Activated T-cell treated with anti-CD3 and anti-CD28 coated beads, Interleukin-2, amount 50 U/mL, for 72 hours (primary cell): ENCODE data around the gene CDHR5. TPM values are rescaled to one million over a fixed set of nuclear protein-coding genes. Genes with fewer than 3 reads are reported as not detected.

Source experiments
- ATAC-seq, 2 donors: fragments of 150-1000 bp; cut with Tn5 transposase; replicated peaks in 1 of 2; 2 replicates each; pipeline ENCODE4 v1.10.0; 2021; ENCODE audit warnings: moderate library complexity in 2 of 2, mild to moderate bottlenecking in 1 of 2
- DNase-seq, 2 donors: peaks; one replicate each; pipeline ENCODE4 v3.0.0; 2021 to 2022; ENCODE audit warnings: mixed read lengths in 1 of 2
- H3K27ac Mint-ChIP-seq: one replicate; pipeline ENCODE4 v1.8.0; 2022; ENCODE audit warnings: mild to moderate bottlenecking, moderate library complexity, mixed read lengths
- H3K27me3 Mint-ChIP-seq: one replicate; pipeline ENCODE4 v1.8.0; 2022; ENCODE audit warnings: low read depth, mixed read lengths
- H3K36me3 Mint-ChIP-seq, 2 donors: one replicate each; pipeline ENCODE4 v1.8.0; 2022; ENCODE audit warnings: mixed read lengths in 2 of 2, mild to moderate bottlenecking in 1 of 2; ENCODE audit not compliant: insufficient read depth in 2 of 2
- H3K4me1 Mint-ChIP-seq: one replicate; pipeline ENCODE4 v1.8.0; 2022; ENCODE audit warnings: low read depth, mixed read lengths
- H3K4me3 Mint-ChIP-seq, 2 donors: one replicate each; pipeline ENCODE4 v1.8.0; 2022; ENCODE audit warnings: mild to moderate bottlenecking in 2 of 2, mixed read lengths in 2 of 2, moderate library complexity in 2 of 2
- H3K9me3 Mint-ChIP-seq, 2 donors: one replicate each; pipeline ENCODE4 v1.8.0; 2022; ENCODE audit warnings: mixed read lengths in 2 of 2
- total RNA-seq, 2 donors: library from RNA; stranded (reverse); gene quantifications; one replicate each; pipeline ENCODE4 v1.2.3, GENCODE V29; 2022

The CDHR5 gene
- total RNA-seq, 2 donors from 2014 or later = 0.09 TPM; not detected in 1

- no peaks in the 10 kb centered on the region for H3K9me3 Mint-ChIP-seq
- H3K27me3 Mint-ChIP-seq = no peaks in the 10 kb centered on the region
- no peak overlapping the region for H3K27ac Mint-ChIP-seq
- peaks cover 4% of the 10 kb centered on the region for H3K4me1 Mint-ChIP-seq
- ATAC-seq (no peak), DNase-seq (no peak)
- H3K36me3 Mint-ChIP-seq = peaks cover 5 to 16% of the 10 kb centered on the region in 2 donors
- H3K4me3 Mint-ChIP-seq = no peak overlapping the region
Measured at GRCh38 chr11:608791-609251, 15.9 kb downstream of the CDHR5 start.

DNA sequence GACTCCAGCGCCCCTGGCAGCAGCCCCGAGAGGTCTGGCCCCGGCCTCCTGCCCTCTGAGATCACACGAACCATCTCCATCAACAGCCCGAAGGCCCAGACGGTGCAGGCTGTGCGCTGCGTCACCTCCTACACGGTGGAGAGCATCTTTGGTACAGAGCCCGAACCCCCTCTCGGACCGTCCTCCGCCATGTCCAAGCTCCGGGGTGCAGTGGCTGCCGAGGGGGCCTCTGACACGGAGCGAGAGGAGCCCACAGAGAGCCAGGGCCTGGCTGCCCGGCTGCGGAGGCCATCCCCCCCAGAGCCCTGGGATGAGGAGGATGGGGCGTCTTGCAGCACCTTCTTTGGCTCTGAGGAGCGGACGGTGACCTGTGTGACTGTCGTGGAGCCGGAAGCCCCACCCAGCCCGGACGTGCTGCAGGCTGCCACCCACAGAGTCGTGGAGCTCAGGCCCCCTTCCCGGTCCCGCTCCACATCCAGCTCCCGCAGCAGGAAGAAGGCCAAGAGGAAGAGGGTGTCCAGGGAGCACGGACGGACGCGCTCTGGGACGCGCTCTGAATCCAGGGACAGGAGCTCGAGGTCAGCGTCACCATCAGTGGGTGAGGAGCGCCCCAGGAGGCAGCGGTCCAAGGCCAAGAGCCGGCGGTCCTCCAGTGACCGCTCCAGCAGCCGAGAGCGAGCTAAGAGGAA, 16.6 kb downstream of the CDHR5 start:
- Mint-ChIP-seq H3K9me3 (no peaks in the 10 kb centered on the region), H3K4me3 (no peak overlapping the region), H3K4me1 (peaks cover 4% of the 10 kb centered on the region), H3K27me3 (no peaks in the 10 kb centered on the region), H3K27ac (peak overlapping the region; percentile 82), H3K36me3 (peaks cover 5 to 14% of the 10 kb centered on the region in 2 donors)
- ATAC-seq (no peak), DNase-seq (no peak)

GRCh38 chr11:607020-607780, 17.6 kb downstream of the CDHR5 start:
- Mint-ChIP-seq H3K4me1 (peaks cover 2% of the 10 kb centered on the region), H3K36me3 (peaks cover 5 to 11% of the 10 kb centered on the region in 2 donors), H3K4me3 (no peak overlapping the region), H3K27me3 (no peaks in the 10 kb centered on the region), H3K9me3 (no peaks in the 10 kb centered on the region), H3K27ac (no peak overlapping the region)
- DNase-seq (no peak), ATAC-seq (no peak)

GRCh38 chr11:606245-606644, 18.5 kb downstream of the CDHR5 start:
- no peaks in the 10 kb centered on the region for H3K9me3 Mint-ChIP-seq
- no peak for ATAC-seq
- H3K4me3 Mint-ChIP-seq = no peak overlapping the region
- no peaks in the 10 kb centered on the region for H3K27me3 Mint-ChIP-seq
- DNase-seq = no peak
- peaks cover 7 to 16% of the 10 kb centered on the region in 2 donors for H3K36me3 Mint-ChIP-seq
- no peak overlapping the region for H3K27ac Mint-ChIP-seq
- no peaks in the 10 kb centered on the region for H3K4me1 Mint-ChIP-seq

GRCh38 chr11:605286-606129, 19.2 kb downstream of the CDHR5 start:
- DNase-seq (no peak), ATAC-seq (no peak)
- Mint-ChIP-seq H3K4me3 (no peak overlapping the region), H3K4me1 (no peaks in the 10 kb centered on the region), H3K27me3 (no peaks in the 10 kb centered on the region), H3K36me3 (peaks cover 5 to 16% of the 10 kb centered on the region in 2 donors), H3K27ac (no peak overlapping the region), H3K9me3 (no peaks in the 10 kb centered on the region)

GRCh38 chr11:603154-603553, 21.6 kb downstream of the CDHR5 start:
- no peak overlapping the region for H3K27ac Mint-ChIP-seq
- no peaks in the 10 kb centered on the region for H3K4me1 Mint-ChIP-seq
- no peaks in the 10 kb centered on the region for H3K27me3 Mint-ChIP-seq
- H3K4me3 Mint-ChIP-seq = no peak overlapping the region
- H3K36me3 Mint-ChIP-seq = peaks cover 7 to 19% of the 10 kb centered on the region in 2 donors
- DNase-seq = no peak
- H3K9me3 Mint-ChIP-seq = no peaks in the 10 kb centered on the region
- no peak for ATAC-seq

- Mint-ChIP-seq H3K4me1 (peaks cover 6% of the 10 kb centered on the region), H3K36me3 (peaks cover 4 to 20% of the 10 kb centered on the region in 2 donors), H3K27me3 (no peaks in the 10 kb centered on the region), H3K4me3 (no peak overlapping the region), H3K27ac (no peak overlapping the region), H3K9me3 (no peaks in the 10 kb centered on the region)
- DNase-seq = no peak
- no peak for ATAC-seq
Measured at GRCh38 chr11:601573-602245, 23.0 kb downstream of the CDHR5 start.

GRCh38 chr11:598005-598680, 26.6 kb downstream of the CDHR5 start:
- ATAC-seq (no peak), DNase-seq (no peak)
- Mint-ChIP-seq H3K27ac (no peak overlapping the region), H3K9me3 (no peaks in the 10 kb centered on the region), H3K36me3 (peaks cover 5 to 28% of the 10 kb centered on the region in 2 donors), H3K4me3 (no peak overlapping the region), H3K4me1 (peaks cover 6% of the 10 kb centered on the region), H3K27me3 (no peaks in the 10 kb centered on the region)

- no peak for DNase-seq
- Mint-ChIP-seq H3K4me3 (no peak overlapping the region), H3K27me3 (no peaks in the 10 kb centered on the region), H3K9me3 (no peaks in the 10 kb centered on the region), H3K4me1 (peaks cover 6% of the 10 kb centered on the region), H3K36me3 (peaks cover 8 to 31% of the 10 kb centered on the region in 2 donors), H3K27ac (no peak overlapping the region)
- ATAC-seq = peak in 1 of 2 donors; percentile 37
Measured at GRCh38 chr11:597166-597725, 27.5 kb downstream of the CDHR5 start.

DNA sequence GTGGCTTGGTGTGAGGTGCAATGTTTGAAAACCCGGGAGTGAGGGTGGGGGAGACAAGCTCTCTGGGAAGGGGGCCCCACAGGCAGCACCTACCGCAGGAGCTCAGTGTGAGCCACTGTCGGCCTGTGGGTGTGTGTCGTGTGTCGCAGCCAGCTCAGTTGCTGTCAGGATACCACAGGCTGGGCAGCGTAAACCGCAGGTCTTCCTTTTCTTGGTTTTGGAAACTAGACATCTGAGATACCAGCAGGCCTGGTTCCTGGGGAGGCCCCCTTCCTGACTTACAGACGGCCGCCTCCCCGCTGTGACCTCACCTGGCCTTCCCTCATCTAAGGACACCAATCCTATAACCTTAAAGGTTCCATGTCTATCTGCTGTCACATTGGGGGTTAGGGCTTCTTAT, 28.4 kb downstream of the CDHR5 start:
- H3K9me3 Mint-ChIP-seq = no peaks in the 10 kb centered on the region
- DNase-seq (peak in 1 of 2 donors; percentile 30), ATAC-seq (peak; percentile 57 to 61)
- H3K36me3 Mint-ChIP-seq = peaks cover 7 to 28% of the 10 kb centered on the region in 2 donors
- H3K4me3 Mint-ChIP-seq = no peak overlapping the region
- no peak overlapping the region for H3K27ac Mint-ChIP-seq
- peaks cover 6% of the 10 kb centered on the region for H3K4me1 Mint-ChIP-seq
- no peaks in the 10 kb centered on the region for H3K27me3 Mint-ChIP-seq

GRCh38 chr11:595400-595799, 29.4 kb downstream of the CDHR5 start:
- H3K9me3 Mint-ChIP-seq = no peaks in the 10 kb centered on the region

DNA sequence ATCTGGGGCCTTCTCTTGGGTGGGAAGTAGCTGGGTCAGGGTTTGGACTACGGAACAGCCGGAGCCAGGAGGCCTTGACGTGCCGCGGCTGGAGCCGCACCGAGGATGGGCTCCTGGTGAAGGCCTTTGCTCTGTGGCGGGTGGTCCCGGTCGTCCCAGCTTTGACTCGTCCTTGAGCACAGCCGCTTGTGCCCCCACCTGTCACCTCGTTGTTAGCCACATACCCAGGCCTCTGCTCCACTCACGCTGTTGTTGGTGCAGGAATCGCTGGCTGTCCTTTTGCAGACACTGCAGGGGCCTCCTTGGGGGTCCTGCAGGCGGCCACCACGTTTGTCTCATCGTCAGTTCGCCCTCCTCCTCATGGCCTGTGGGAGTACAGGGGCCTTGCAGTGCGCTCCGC, 31.4 kb downstream of the CDHR5 start:
- DNase-seq (no peak), ATAC-seq (no peak)
- Mint-ChIP-seq H3K4me3 (no peak overlapping the region), H3K36me3 (peaks cover 5 to 36% of the 10 kb centered on the region in 2 donors), H3K27ac (no peak overlapping the region), H3K27me3 (no peaks in the 10 kb centered on the region), H3K4me1 (peaks cover 20% of the 10 kb centered on the region), H3K9me3 (no peaks in the 10 kb centered on the region)

More at GRCh38 chr11:595400-595799, 29.4 kb downstream of the CDHR5 start:
- no peaks in the 10 kb centered on the region for H3K27me3 Mint-ChIP-seq
- no peak overlapping the region for H3K27ac Mint-ChIP-seq
- DNase-seq (no peak), ATAC-seq (no peak)
- H3K36me3 Mint-ChIP-seq = peaks cover 7 to 28% of the 10 kb centered on the region in 2 donors
- H3K4me3 Mint-ChIP-seq = no peak overlapping the region
- H3K4me1 Mint-ChIP-seq = peaks cover 6% of the 10 kb centered on the region
